ENCODE data around the gene CHD2.

GRCh38 chr15:92903966-92904721, 4.0 kb downstream of the CHD2 start:
- TF ChIP-seq CTCF (conservative IDR thresholded peaks at IDR 0.05) (no peak), EZH2 (IDR thresholded peaks at IDR 0.05; ENCODE audit: low read depth) (no peak)
